Activated naive CD4-positive, alpha-beta T cell treated with anti-CD3 and anti-CD28 coated beads, Interleukin-2, amount 50 U/mL, for 24 hours (primary cell): ENCODE measurements around the gene TSNAXIP1.
"Not testable (repeated sequence)": the region's sequence is repeated elsewhere in the genome, so short reads cannot be mapped to it uniquely, and the experiment has no call there.

Experiments used
- H3K27ac Mint-ChIP-seq: one replicate; pipeline ENCODE4 v1.8.0; 2021; ENCODE audit warnings: mild to moderate bottlenecking, mixed read lengths
- H3K27me3 Mint-ChIP-seq: one replicate; pipeline ENCODE4 v1.8.0; 2021; ENCODE audit warnings: mixed read lengths
- H3K36me3 Mint-ChIP-seq: one replicate; pipeline ENCODE4 v1.8.0; 2021; ENCODE audit warnings: mixed read lengths
- H3K4me1 Mint-ChIP-seq: one replicate; pipeline ENCODE4 v1.8.0; 2021; ENCODE audit warnings: mixed read lengths
- H3K4me3 Mint-ChIP-seq: one replicate; pipeline ENCODE4 v1.8.0; 2021; ENCODE audit warnings: mild to moderate bottlenecking, mixed read lengths
- H3K9me3 Mint-ChIP-seq: one replicate; pipeline ENCODE4 v1.8.0; 2021; ENCODE audit warnings: mixed read lengths

TSNAXIP1 gene

GRCh38 chr16:67858500-67858899 lies 51.8 kb downstream of the TSNAXIP1 start:
- Mint-ChIP-seq H3K27me3 (no peaks in the 10 kb centered on the region), H3K36me3 (peaks cover 2% of the 10 kb centered on the region), H3K9me3 (no peaks in the 10 kb centered on the region), H3K4me3 (no peak overlapping the region), H3K4me1 (peaks cover 46% of the 10 kb centered on the region), H3K27ac (no peak overlapping the region)

- H3K36me3 Mint-ChIP-seq, result peaks cover 2% of the 10 kb centered on the region
- no peaks in the 10 kb centered on the region for H3K9me3 Mint-ChIP-seq
- peaks cover 37% of the 10 kb centered on the region for H3K4me1 Mint-ChIP-seq
- no peak overlapping the region for H3K27ac Mint-ChIP-seq
- H3K27me3 Mint-ChIP-seq, result no peaks in the 10 kb centered on the region
- no peak overlapping the region for H3K4me3 Mint-ChIP-seq
Measured at GRCh38 chr16:67860589-67861398, 54.1 kb downstream of the TSNAXIP1 start.

- H3K36me3 Mint-ChIP-seq, result peaks cover 2% of the 10 kb centered on the region
Measured at GRCh38 chr16:67861877-67862276, 55.2 kb downstream of the TSNAXIP1 start.

GRCh38 chr16:67862623-67863583 lies 56.2 kb downstream of the TSNAXIP1 start:
- Mint-ChIP-seq H3K27ac (no peak overlapping the region), H3K4me3 (no peak overlapping the region), H3K27me3 (no peaks in the 10 kb centered on the region), H3K4me1 (peaks cover 24% of the 10 kb centered on the region), H3K9me3 (no peaks in the 10 kb centered on the region), H3K36me3 (peaks cover under 1% of the 10 kb centered on the region)

More at GRCh38 chr16:67861877-67862276, 55.2 kb downstream of the TSNAXIP1 start:
- H3K9me3 Mint-ChIP-seq, result no peaks in the 10 kb centered on the region
- H3K4me1 Mint-ChIP-seq, result peaks cover 34% of the 10 kb centered on the region
- H3K27ac Mint-ChIP-seq, result peak overlapping the region; percentile 15
- H3K27me3 Mint-ChIP-seq, result no peaks in the 10 kb centered on the region
- no peak overlapping the region for H3K4me3 Mint-ChIP-seq

- H3K27ac Mint-ChIP-seq, result peak overlapping the region; percentile 35
- not testable (repeated sequence) for H3K27me3 Mint-ChIP-seq, H3K9me3 Mint-ChIP-seq, H3K4me3 Mint-ChIP-seq, H3K36me3 Mint-ChIP-seq
- H3K4me1 Mint-ChIP-seq, result peaks cover 16% of the 10 kb centered on the region
Measured at GRCh38 chr16:67864044-67864443, 57.4 kb downstream of the TSNAXIP1 start.

- Mint-ChIP-seq H3K27me3 (no peaks in the 10 kb centered on the region), H3K36me3 (no peaks in the 10 kb centered on the region), H3K9me3 (no peaks in the 10 kb centered on the region), H3K4me3 (no peak overlapping the region), H3K27ac (peak overlapping the region; percentile 72), H3K4me1 (peaks cover 16% of the 10 kb centered on the region)
Measured at GRCh38 chr16:67864594-67864993, 57.9 kb downstream of the TSNAXIP1 start.

- no peak overlapping the region for H3K27ac Mint-ChIP-seq
Measured at GRCh38 chr16:67865318-67865717, 58.6 kb downstream of the TSNAXIP1 start.

GRCh38 chr16:67868290-67868689 lies 61.6 kb downstream of the TSNAXIP1 start:
- H3K9me3 Mint-ChIP-seq, result no peaks in the 10 kb centered on the region
- H3K4me3 Mint-ChIP-seq, result no peak overlapping the region
- no peaks in the 10 kb centered on the region for H3K27me3 Mint-ChIP-seq
- peaks cover 11% of the 10 kb centered on the region for H3K4me1 Mint-ChIP-seq
- no peak overlapping the region for H3K27ac Mint-ChIP-seq
- no peaks in the 10 kb centered on the region for H3K36me3 Mint-ChIP-seq

More at GRCh38 chr16:67865318-67865717, 58.6 kb downstream of the TSNAXIP1 start:
- no peak overlapping the region for H3K4me3 Mint-ChIP-seq
- H3K4me1 Mint-ChIP-seq, result peaks cover 16% of the 10 kb centered on the region
- no peaks in the 10 kb centered on the region for H3K27me3 Mint-ChIP-seq
- H3K9me3 Mint-ChIP-seq, result no peaks in the 10 kb centered on the region
- H3K36me3 Mint-ChIP-seq, result no peaks in the 10 kb centered on the region

- no peak overlapping the region for H3K4me3 Mint-ChIP-seq
- H3K27ac Mint-ChIP-seq, result no peak overlapping the region
- H3K9me3 Mint-ChIP-seq, result no peaks in the 10 kb centered on the region
- no peaks in the 10 kb centered on the region for H3K27me3 Mint-ChIP-seq
- peaks cover 18% of the 10 kb centered on the region for H3K4me1 Mint-ChIP-seq
- no peaks in the 10 kb centered on the region for H3K36me3 Mint-ChIP-seq
Measured at GRCh38 chr16:67869653-67870052, 63.0 kb downstream of the TSNAXIP1 start.

GRCh38 chr16:67871256-67871655 lies 64.6 kb downstream of the TSNAXIP1 start:
- Mint-ChIP-seq H3K36me3 (no peaks in the 10 kb centered on the region), H3K27me3 (no peaks in the 10 kb centered on the region), H3K27ac (no peak overlapping the region), H3K9me3 (no peaks in the 10 kb centered on the region), H3K4me1 (peaks cover 33% of the 10 kb centered on the region), H3K4me3 (no peak overlapping the region)

- Mint-ChIP-seq H3K36me3 (no peaks in the 10 kb centered on the region), H3K4me3 (peak overlapping the region; percentile 86), H3K4me1 (peaks cover 33% of the 10 kb centered on the region), H3K9me3 (no peaks in the 10 kb centered on the region), H3K27ac (peak overlapping the region; percentile 70), H3K27me3 (no peaks in the 10 kb centered on the region)
Measured at GRCh38 chr16:67872131-67872630, 65.5 kb downstream of the TSNAXIP1 start.

GRCh38 chr16:67872631-67873434 lies 66.1 kb downstream of the TSNAXIP1 start, which contains the start of gene EDC4:
Gene EDC4 (plus strand): TSS chr16:67873052. CDS start chr16:67873262, 210 bp downstream.
- peak within 1 kb of the TSS; percentile 95 for H3K27ac Mint-ChIP-seq
- peaks cover 33% of the 10 kb centered on the region for H3K4me1 Mint-ChIP-seq
- peak within 1 kb of the TSS; percentile 86 for H3K4me3 Mint-ChIP-seq
- no peaks in the 10 kb centered on the region for H3K9me3 Mint-ChIP-seq
- no peaks in the 10 kb centered on the region for H3K27me3 Mint-ChIP-seq
- H3K36me3 Mint-ChIP-seq, result no peaks in the 10 kb centered on the region

- Mint-ChIP-seq H3K4me3 (peak overlapping the region; percentile 86), H3K27ac (peak overlapping the region; percentile 95), H3K4me1 (peaks cover 33% of the 10 kb centered on the region), H3K27me3 (no peaks in the 10 kb centered on the region), H3K9me3 (no peaks in the 10 kb centered on the region), H3K36me3 (peaks cover 1% of the 10 kb centered on the region)
Measured at GRCh38 chr16:67873435-67874370, 67.0 kb downstream of the TSNAXIP1 start.

- Mint-ChIP-seq H3K36me3 (peaks cover 2% of the 10 kb centered on the region), H3K27ac (no peak overlapping the region), H3K4me1 (peaks cover 33% of the 10 kb centered on the region), H3K27me3 (no peaks in the 10 kb centered on the region), H3K9me3 (no peaks in the 10 kb centered on the region), H3K4me3 (peak overlapping the region; percentile 86)
Measured at GRCh38 chr16:67874372-67874771, 67.7 kb downstream of the TSNAXIP1 start.
